ENCODE measurements around the gene TEX52. TPM values are rescaled to one million over a fixed set of nuclear protein-coding genes. Genes with fewer than 3 reads are reported as not detected.
A peak's percentile ranks its signal among the peaks of the same experiment; 100 is the strongest.

The TEX52 gene
- total and polyA plus RNA-seq, 8 donors = not detected

DNA sequence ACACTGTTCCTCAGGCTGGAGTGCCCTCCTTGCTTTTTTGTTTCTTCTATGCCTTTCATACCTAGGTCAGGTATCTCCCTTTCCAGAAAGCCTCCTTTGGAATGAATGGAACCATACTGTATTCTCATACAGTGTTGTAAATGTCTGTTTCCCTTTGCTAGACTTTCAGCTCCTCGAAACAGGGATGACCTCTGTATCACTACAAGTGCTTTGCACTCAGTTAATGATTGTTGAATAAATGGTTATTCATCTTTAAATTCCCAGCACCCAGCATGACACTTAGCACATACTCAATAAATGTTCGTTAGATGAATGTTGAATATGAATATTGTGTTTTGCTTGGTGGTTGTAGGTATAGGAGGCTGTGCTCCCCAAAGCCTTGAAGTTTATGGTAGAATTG lies 28.0 kb upstream of the TEX52 start:
- no peak for DNase-seq
- no peak overlapping the region for H3K27ac ChIP-seq
- TF ChIP-seq, protein P1, sequence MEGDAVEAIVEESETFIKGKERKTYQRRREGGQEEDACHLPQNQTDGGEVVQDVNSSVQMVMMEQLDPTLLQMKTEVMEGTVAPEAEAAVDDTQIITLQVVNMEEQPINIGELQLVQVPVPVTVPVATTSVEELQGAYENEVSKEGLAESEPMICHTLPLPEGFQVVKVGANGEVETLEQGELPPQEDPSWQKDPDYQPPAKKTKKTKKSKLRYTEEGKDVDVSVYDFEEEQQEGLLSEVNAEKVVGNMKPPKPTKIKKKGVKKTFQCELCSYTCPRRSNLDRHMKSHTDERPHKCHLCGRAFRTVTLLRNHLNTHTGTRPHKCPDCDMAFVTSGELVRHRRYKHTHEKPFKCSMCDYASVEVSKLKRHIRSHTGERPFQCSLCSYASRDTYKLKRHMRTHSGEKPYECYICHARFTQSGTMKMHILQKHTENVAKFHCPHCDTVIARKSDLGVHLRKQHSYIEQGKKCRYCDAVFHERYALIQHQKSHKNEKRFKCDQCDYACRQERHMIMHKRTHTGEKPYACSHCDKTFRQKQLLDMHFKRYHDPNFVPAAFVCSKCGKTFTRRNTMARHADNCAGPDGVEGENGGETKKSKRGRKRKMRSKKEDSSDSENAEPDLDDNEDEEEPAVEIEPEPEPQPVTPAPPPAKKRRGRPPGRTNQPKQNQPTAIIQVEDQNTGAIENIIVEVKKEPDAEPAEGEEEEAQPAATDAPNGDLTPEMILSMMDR (IDR thresholded peaks at IDR 0.05) = no peak
- TF ChIP-seq EP300 (IDR thresholded peaks at IDR 0.05) = no peak
- TF ChIP-seq POLR2A (IDR thresholded peaks at IDR 0.05) = no peak
- TF ChIP-seq POLR2AphosphoS5 (IDR thresholded peaks at IDR 0.05) = no peak
- peaks cover 3 to 28% (median 13%) of the 10 kb centered on the region in 4 donors for H3K36me3 ChIP-seq
- H3K4me1 ChIP-seq = peaks cover 0 to 2% (median under 1%) of the 10 kb centered on the region in 4 donors
- H3K4me3 ChIP-seq = no peak overlapping the region
- H3K27me3 ChIP-seq = no peaks in the 10 kb centered on the region
- 72 to 93% (median 86%) methylated on average over 2 of the region's 2 CpGs for WGBS, 5 donors
- intact Hi-C loops (cut with DNase I; ENCODE audit: low total_unique reads) = no loop called here
- H3K9me3 ChIP-seq = no peaks in the 10 kb centered on the region

DNA sequence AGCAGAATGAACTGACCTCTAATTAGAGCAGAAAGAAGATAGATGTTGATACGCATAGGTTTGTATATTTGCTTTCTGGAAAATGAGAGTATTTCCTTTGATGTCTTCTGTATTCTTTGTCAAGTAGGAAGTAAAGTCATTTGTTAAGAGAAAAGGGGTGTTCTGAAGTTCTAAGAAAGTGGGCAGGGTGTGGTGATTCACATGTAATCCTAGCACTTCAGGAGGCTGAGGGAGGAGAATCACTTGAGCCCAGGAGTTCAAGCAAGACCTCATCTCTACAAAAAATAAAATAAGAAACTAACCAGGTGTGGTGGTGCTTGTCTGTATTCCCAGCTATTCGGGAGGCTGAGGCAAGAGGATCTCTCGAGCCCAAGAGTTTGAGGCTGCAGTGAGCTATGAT lies 23.0 kb upstream of the TEX52 start:
- 97 to 99% (median 98%) methylated on average over 3 of the region's 3 CpGs for WGBS, 5 donors
- intact Hi-C loops (cut with DNase I; ENCODE audit: low total_unique reads) = no loop called here
- H3K9me3 ChIP-seq = no peaks in the 10 kb centered on the region
- H3K4me3 ChIP-seq = no peak overlapping the region
- no peak for DNase-seq
- H3K27ac ChIP-seq = no peak overlapping the region
- H3K4me1 ChIP-seq = peaks cover 16 to 35% (median 26%) of the 10 kb centered on the region in 4 donors
- peaks cover 0 to 5% (median 0%) of the 10 kb centered on the region in 4 donors for H3K36me3 ChIP-seq
- H3K27me3 ChIP-seq = no peaks in the 10 kb centered on the region
- TF ChIP-seq, protein P1 (IDR thresholded peaks at IDR 0.05) = no peak
- no peak for TF ChIP-seq POLR2AphosphoS5 (IDR thresholded peaks at IDR 0.05)
- TF ChIP-seq EP300 (IDR thresholded peaks at IDR 0.05) = no peak
- no peak for TF ChIP-seq POLR2A (IDR thresholded peaks at IDR 0.05)

DNA sequence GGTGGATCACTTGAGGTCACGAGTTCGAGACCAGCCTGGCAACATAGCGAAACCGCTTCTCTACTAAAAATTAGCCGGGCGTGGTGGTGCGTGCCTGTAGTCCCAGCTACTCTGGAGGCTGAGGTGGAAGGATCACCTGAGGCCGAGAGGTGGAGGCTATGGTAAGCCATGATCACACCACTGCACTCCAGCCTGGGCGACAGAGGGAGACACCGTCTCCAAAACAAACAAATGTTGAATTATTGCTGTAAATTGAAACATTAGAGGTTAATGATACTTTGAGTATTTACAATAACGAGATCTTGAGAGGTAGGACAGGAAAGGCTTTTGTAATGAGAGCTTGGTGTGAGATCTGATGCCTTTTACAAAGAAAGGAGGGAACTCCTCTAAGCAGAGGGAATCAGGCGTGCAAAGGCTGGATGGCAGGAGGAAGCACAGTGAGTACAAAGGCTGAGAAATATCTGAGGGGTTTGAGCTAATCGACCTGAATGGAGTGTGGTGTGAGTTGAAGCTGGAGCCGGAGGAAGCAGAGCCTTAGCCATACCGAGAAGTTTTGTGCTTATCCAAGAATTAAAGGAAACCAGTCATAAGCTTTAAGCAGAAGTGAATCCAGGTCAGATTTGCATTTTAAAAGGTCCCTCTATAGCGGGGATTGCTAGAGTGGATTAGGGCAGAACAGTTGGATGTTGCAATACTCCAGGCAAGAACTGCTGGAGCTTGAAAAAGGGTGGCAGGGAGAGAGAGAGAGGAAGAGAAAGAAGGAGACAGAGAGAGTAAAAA lies 21.3 kb upstream of the TEX52 start:
- peaks cover 0 to 5% (median 0%) of the 10 kb centered on the region in 4 donors for H3K36me3 ChIP-seq
- H3K4me3 ChIP-seq = peak overlapping the region; percentile 83 to 99 (median 95)
- peak in 1 of 2 donors; percentile 32 for DNase-seq
- H3K27ac ChIP-seq = peak overlapping the region; percentile 94 to 98 (median 97)
- H3K9me3 ChIP-seq = no peaks in the 10 kb centered on the region
- H3K4me1 ChIP-seq = peaks cover 16 to 35% (median 26%) of the 10 kb centered on the region in 4 donors
- no peaks in the 10 kb centered on the region for H3K27me3 ChIP-seq
- WGBS, 5 donors = 20 to 31% (median 27%) methylated on average over 12 to 16 of the region's 16 CpGs
- TF ChIP-seq POLR2A (IDR thresholded peaks at IDR 0.05) (no peak), EP300 (IDR thresholded peaks at IDR 0.05) (no peak)
- intact Hi-C loops (cut with DNase I; ENCODE audit: low total_unique reads) = no loop called here

DNA sequence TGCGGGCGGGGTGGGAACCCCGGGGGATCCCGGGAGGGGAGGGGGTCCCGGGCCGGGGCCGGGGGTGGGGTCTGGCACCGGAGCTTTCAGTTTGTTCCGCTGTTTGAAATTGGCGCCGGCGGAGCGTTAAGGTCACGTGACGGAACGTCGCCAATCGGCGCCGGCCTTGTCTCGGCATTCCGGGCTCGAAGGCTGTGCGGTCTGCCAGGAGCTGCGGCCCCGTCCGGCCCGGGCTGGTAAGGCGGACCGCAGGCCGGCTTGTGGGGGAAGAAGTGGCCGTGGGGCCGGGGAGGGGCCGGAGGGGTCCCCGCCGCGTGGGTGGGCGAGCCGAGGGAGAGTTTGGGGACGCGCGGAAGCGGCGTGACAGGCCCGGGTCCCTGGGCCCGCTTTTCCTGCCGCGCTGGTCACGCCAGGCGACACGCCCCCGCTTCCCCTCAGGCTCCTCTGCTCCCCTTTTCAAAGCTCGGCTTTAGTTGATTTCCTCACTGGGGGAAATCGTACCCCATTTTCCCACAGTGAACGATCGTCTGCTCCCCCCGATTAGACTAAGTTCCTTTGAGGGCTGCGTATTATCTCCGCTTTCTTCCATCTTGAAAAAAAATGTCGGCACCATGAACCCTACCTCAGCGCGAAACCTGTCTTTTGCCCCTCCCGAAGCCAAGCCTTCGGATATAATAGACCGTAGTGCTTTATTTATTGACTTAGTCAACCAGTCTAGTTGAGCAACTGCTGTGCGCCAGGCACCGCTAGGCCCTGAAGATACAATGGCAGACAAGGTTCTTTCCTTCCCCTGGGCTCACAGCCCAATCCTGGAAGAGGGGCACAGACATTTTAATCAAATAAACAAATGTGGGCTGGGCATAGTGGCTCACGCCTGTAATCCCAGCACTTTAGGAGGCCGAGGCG lies 20.5 kb upstream of the TEX52 start, which contains the start of the genes FOXM1 and RHNO1:
Gene FOXM1 (minus strand): TSS at position 128 of the 906 bp plus-strand sequence. CDS start 2,696 bp downstream, outside the sequence.
Gene RHNO1 (plus strand): TSS at position 177 of the 906 bp plus-strand sequence. CDS start 8,144 bp downstream, outside the sequence.
- WGBS, 5 donors = 0 to 1% (median 0%) methylated on average over 25 to 70 of the region's 70 CpGs
- intact Hi-C loops (cut with DNase I; ENCODE audit: low total_unique reads) = no loop called here
- TF ChIP-seq EP300 (IDR thresholded peaks at IDR 0.05) = no peak
- TF ChIP-seq, protein P1 (IDR thresholded peaks at IDR 0.05) = peak in 1 of 7 experiments; percentile 26
- peak; percentile 54 to 85 (median 82) for TF ChIP-seq POLR2AphosphoS5 (IDR thresholded peaks at IDR 0.05)
- no peak for TF ChIP-seq POLR2A (IDR thresholded peaks at IDR 0.05)
- Histone ChIP-seq H3K9me3 (no peaks in the 10 kb centered on the region), H3K4me1 (peaks cover 16 to 35% (median 26%) of the 10 kb centered on the region in 4 donors), H3K36me3 (peaks cover 0 to 5% (median 0%) of the 10 kb centered on the region in 4 donors), H3K27me3 (no peaks in the 10 kb centered on the region), H3K4me3 (peak within 1 kb of the TSS; percentile 83 to 99 (median 95)), H3K27ac (peak within 1 kb of the TSS; percentile 94 to 98 (median 97))
- peak; percentile 93 to 97 for DNase-seq
